Measurements from ENCODE around the gene SLC44A3.

The SLC44A3 gene

GRCh38 chr1:94807742-94808491, 12.2 kb upstream of the SLC44A3 start:
- H3K27me3 Mint-ChIP-seq (ENCODE audit: low read depth), result peaks cover 8% of the 10 kb centered on the region
- H3K4me1 Mint-ChIP-seq (ENCODE audit: low read depth), result peaks cover 4% of the 10 kb centered on the region
- no peaks in the 10 kb centered on the region for H3K36me3 Mint-ChIP-seq (ENCODE audit: low read depth)
- H3K4me3 Mint-ChIP-seq, result no peak overlapping the region
- H3K9me3 Mint-ChIP-seq, result peaks cover 5% of the 10 kb centered on the region
- H3K27ac Mint-ChIP-seq, result no peak overlapping the region

- Mint-ChIP-seq H3K27ac (no peak overlapping the region), H3K9me3 (peaks cover 8% of the 10 kb centered on the region), H3K27me3 (ENCODE audit: low read depth) (peaks cover 11% of the 10 kb centered on the region), H3K36me3 (ENCODE audit: low read depth) (no peaks in the 10 kb centered on the region), H3K4me1 (ENCODE audit: low read depth) (peaks cover 4% of the 10 kb centered on the region), H3K4me3 (no peak overlapping the region)
These were observed 11.5 kb upstream of the SLC44A3 start for GRCh38 chr1:94808669-94809068.

GRCh38 chr1:94812985-94813384, 7.2 kb upstream of the SLC44A3 start:
- no peak overlapping the region for H3K27ac Mint-ChIP-seq
- H3K36me3 Mint-ChIP-seq (ENCODE audit: low read depth), result no peaks in the 10 kb centered on the region
- peaks cover 11% of the 10 kb centered on the region for H3K9me3 Mint-ChIP-seq
- peaks cover 2% of the 10 kb centered on the region for H3K4me1 Mint-ChIP-seq (ENCODE audit: low read depth)
- peaks cover 33% of the 10 kb centered on the region for H3K27me3 Mint-ChIP-seq (ENCODE audit: low read depth)
- no peak overlapping the region for H3K4me3 Mint-ChIP-seq

- peaks cover 56% of the 10 kb centered on the region for H3K27me3 Mint-ChIP-seq (ENCODE audit: low read depth)
- peaks cover 11% of the 10 kb centered on the region for H3K9me3 Mint-ChIP-seq
- H3K4me3 Mint-ChIP-seq, result no peak overlapping the region
- H3K27ac Mint-ChIP-seq, result no peak overlapping the region
- no peaks in the 10 kb centered on the region for H3K36me3 Mint-ChIP-seq (ENCODE audit: low read depth)
- H3K4me1 Mint-ChIP-seq (ENCODE audit: low read depth), result peaks cover 4% of the 10 kb centered on the region
These were observed 4.1 kb upstream of the SLC44A3 start for GRCh38 chr1:94816030-94816429.

GRCh38 chr1:94817712-94818111, 2.4 kb upstream of the SLC44A3 start:
- H3K36me3 Mint-ChIP-seq (ENCODE audit: low read depth), result no peaks in the 10 kb centered on the region
- H3K9me3 Mint-ChIP-seq, result peaks cover 6% of the 10 kb centered on the region
- H3K4me1 Mint-ChIP-seq (ENCODE audit: low read depth), result peaks cover 4% of the 10 kb centered on the region
- H3K27ac Mint-ChIP-seq, result no peak overlapping the region
- H3K27me3 Mint-ChIP-seq (ENCODE audit: low read depth), result peaks cover 65% of the 10 kb centered on the region
- no peak overlapping the region for H3K4me3 Mint-ChIP-seq

- no peak overlapping the region for H3K27ac Mint-ChIP-seq
- no peaks in the 10 kb centered on the region for H3K36me3 Mint-ChIP-seq (ENCODE audit: low read depth)
- H3K4me3 Mint-ChIP-seq, result peak overlapping the region; percentile 58
- H3K9me3 Mint-ChIP-seq, result no peaks in the 10 kb centered on the region
- H3K4me1 Mint-ChIP-seq (ENCODE audit: low read depth), result peaks cover 4% of the 10 kb centered on the region
- H3K27me3 Mint-ChIP-seq (ENCODE audit: low read depth), result peaks cover 68% of the 10 kb centered on the region
These were observed 766 bp upstream of the SLC44A3 start for GRCh38 chr1:94819238-94819944.

- H3K9me3 Mint-ChIP-seq, result no peaks in the 10 kb centered on the region
- no peaks in the 10 kb centered on the region for H3K36me3 Mint-ChIP-seq (ENCODE audit: low read depth)
- peak overlapping the region; percentile 43 for H3K4me3 Mint-ChIP-seq
- peaks cover 3% of the 10 kb centered on the region for H3K4me1 Mint-ChIP-seq (ENCODE audit: low read depth)
- H3K27ac Mint-ChIP-seq, result no peak overlapping the region
- peaks cover 70% of the 10 kb centered on the region for H3K27me3 Mint-ChIP-seq (ENCODE audit: low read depth)
These were observed 779 bp downstream of the SLC44A3 start for GRCh38 chr1:94820936-94821335.

- H3K4me3 Mint-ChIP-seq, result no peak overlapping the region
- no peak overlapping the region for H3K27ac Mint-ChIP-seq
- peaks cover 3% of the 10 kb centered on the region for H3K4me1 Mint-ChIP-seq (ENCODE audit: low read depth)
- H3K27me3 Mint-ChIP-seq (ENCODE audit: low read depth), result peaks cover 70% of the 10 kb centered on the region
- no peaks in the 10 kb centered on the region for H3K36me3 Mint-ChIP-seq (ENCODE audit: low read depth)
- H3K9me3 Mint-ChIP-seq, result no peaks in the 10 kb centered on the region
These were observed 1.6 kb downstream of the SLC44A3 start for GRCh38 chr1:94821636-94822305.

- Mint-ChIP-seq H3K27me3 (ENCODE audit: low read depth) (peaks cover 59% of the 10 kb centered on the region), H3K4me1 (ENCODE audit: low read depth) (peaks cover 3% of the 10 kb centered on the region), H3K4me3 (no peak overlapping the region), H3K27ac (no peak overlapping the region), H3K36me3 (ENCODE audit: low read depth) (no peaks in the 10 kb centered on the region), H3K9me3 (no peaks in the 10 kb centered on the region)
These were observed 3.0 kb downstream of the SLC44A3 start for GRCh38 chr1:94823116-94823515.

GRCh38 chr1:94825936-94826335, 5.8 kb downstream of the SLC44A3 start:
- no peak overlapping the region for H3K27ac Mint-ChIP-seq
- no peak overlapping the region for H3K4me3 Mint-ChIP-seq
- H3K27me3 Mint-ChIP-seq (ENCODE audit: low read depth), result peaks cover 51% of the 10 kb centered on the region
- H3K4me1 Mint-ChIP-seq (ENCODE audit: low read depth), result peaks cover under 1% of the 10 kb centered on the region
- H3K36me3 Mint-ChIP-seq (ENCODE audit: low read depth), result no peaks in the 10 kb centered on the region
- no peaks in the 10 kb centered on the region for H3K9me3 Mint-ChIP-seq

GRCh38 chr1:94827434-94827833, 7.3 kb downstream of the SLC44A3 start:
- Mint-ChIP-seq H3K36me3 (ENCODE audit: low read depth) (no peaks in the 10 kb centered on the region), H3K4me3 (no peak overlapping the region), H3K4me1 (ENCODE audit: low read depth) (no peaks in the 10 kb centered on the region), H3K27me3 (ENCODE audit: low read depth) (peaks cover 47% of the 10 kb centered on the region), H3K27ac (no peak overlapping the region), H3K9me3 (no peaks in the 10 kb centered on the region)

- Mint-ChIP-seq H3K9me3 (no peaks in the 10 kb centered on the region), H3K4me1 (ENCODE audit: low read depth) (no peaks in the 10 kb centered on the region), H3K36me3 (ENCODE audit: low read depth) (no peaks in the 10 kb centered on the region), H3K4me3 (no peak overlapping the region), H3K27me3 (ENCODE audit: low read depth) (peaks cover 44% of the 10 kb centered on the region), H3K27ac (no peak overlapping the region)
These were observed 8.1 kb downstream of the SLC44A3 start for GRCh38 chr1:94828251-94828650.

GRCh38 chr1:94831641-94832040, 11.5 kb downstream of the SLC44A3 start:
- H3K27ac Mint-ChIP-seq, result no peak overlapping the region
- no peaks in the 10 kb centered on the region for H3K4me1 Mint-ChIP-seq (ENCODE audit: low read depth)
- no peaks in the 10 kb centered on the region for H3K9me3 Mint-ChIP-seq
- no peak overlapping the region for H3K4me3 Mint-ChIP-seq
- H3K27me3 Mint-ChIP-seq (ENCODE audit: low read depth), result peaks cover 45% of the 10 kb centered on the region
- no peaks in the 10 kb centered on the region for H3K36me3 Mint-ChIP-seq (ENCODE audit: low read depth)

GRCh38 chr1:94832446-94832845, 12.3 kb downstream of the SLC44A3 start:
- Mint-ChIP-seq H3K4me1 (ENCODE audit: low read depth) (no peaks in the 10 kb centered on the region), H3K27me3 (ENCODE audit: low read depth) (peaks cover 45% of the 10 kb centered on the region), H3K36me3 (ENCODE audit: low read depth) (no peaks in the 10 kb centered on the region), H3K9me3 (no peaks in the 10 kb centered on the region), H3K27ac (no peak overlapping the region), H3K4me3 (no peak overlapping the region)

Data from T-helper 1 cell treated with Interleukin-12 subunit alpha and Interleukin-12 subunit beta and Interleukin-4 antibody, amounts not matched to agents 30 μg/mL and 1 μg/mL, for 36 hours (primary cell).